Stimulated activated naive CD8-positive, alpha-beta T cell treated with anti-CD3 and anti-CD28 coated beads, Interleukin-15, Interleukin-2, amounts not matched to agents 100 U/mL and 50 U/mL, for 24 hours (primary cell): Measurements from ENCODE around the gene CLDN1.

Source experiments
- ATAC-seq: fragments of 150-1000 bp; cut with Tn5 transposase; one replicate; pipeline ENCODE4 v1.10.0; 2021
- DNase-seq: peaks from one replicate; pipeline ENCODE4 v3.0.0; 2021

CLDN1 gene

GRCh38 chr3:190330936-190331734, 8.9 kb upstream of the CLDN1 start:
- no peak for ATAC-seq
- no peak for DNase-seq

DNA sequence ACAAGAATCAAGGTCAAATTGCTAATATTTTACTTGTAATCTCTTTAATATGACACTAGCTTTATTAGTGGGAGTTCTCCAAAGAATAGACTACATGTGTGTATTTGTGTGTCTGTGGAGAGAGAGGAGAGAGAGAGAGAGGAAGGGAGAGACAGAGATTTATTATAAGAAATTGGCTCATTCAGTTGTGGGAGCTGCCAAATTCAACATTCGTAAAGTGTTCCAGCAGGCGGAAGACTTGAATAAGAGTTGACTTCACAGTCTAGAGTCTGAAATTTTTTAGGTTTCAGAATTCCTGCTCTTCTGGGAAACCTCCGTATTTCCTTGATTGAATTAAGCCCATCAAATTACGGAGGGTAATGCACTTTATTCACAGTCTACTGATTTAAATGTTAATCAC, 4.7 kb upstream of the CLDN1 start:
- DNase-seq (no peak), ATAC-seq (no peak)

- no peak for DNase-seq
Observed at GRCh38 chr3:190326361-190326760, 4.1 kb upstream of the CLDN1 start.

DNA sequence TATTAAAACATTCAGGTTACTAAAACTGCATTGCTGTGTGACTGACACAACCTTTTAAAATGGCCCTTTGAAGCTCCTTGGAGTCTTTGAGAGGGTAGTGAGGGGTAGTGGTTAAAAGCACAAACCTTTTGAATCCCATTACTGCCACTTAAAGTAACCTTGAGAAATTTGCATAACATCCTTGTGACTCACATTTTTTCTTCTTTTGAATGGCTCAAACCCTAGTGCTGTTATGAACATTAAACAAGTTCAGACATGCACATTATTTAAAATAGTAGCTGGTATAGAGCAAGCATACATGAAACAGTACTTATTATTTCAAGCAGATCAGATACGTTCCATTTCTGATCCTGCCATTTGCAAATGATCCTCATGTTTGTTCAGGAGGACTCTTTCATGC, 3.7 kb upstream of the CLDN1 start:
- ATAC-seq (no peak), DNase-seq (no peak)

More at GRCh38 chr3:190326361-190326760, 4.1 kb upstream of the CLDN1 start:
- ATAC-seq = no peak

DNA sequence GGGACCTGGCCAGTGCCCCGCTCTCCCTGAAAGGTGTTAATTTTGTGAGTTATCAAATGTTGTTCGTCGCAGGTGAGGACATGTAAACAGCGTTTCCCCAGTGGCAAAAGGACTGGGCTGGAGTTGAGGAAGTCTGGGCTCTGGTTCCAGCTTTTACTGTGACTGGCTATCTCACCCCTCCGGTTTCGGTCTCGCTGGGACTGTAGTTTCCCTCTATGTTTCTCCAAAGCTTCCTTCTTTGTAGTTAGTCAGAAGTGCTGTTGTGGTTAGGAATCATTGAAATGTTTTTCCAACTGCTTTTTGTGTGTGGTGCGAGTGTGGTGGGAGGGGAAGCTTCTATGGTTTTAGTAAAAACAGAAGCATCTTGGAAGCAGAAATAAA, 990 bp upstream of the CLDN1 start:
- no peak for ATAC-seq
- DNase-seq = no peak

DNA sequence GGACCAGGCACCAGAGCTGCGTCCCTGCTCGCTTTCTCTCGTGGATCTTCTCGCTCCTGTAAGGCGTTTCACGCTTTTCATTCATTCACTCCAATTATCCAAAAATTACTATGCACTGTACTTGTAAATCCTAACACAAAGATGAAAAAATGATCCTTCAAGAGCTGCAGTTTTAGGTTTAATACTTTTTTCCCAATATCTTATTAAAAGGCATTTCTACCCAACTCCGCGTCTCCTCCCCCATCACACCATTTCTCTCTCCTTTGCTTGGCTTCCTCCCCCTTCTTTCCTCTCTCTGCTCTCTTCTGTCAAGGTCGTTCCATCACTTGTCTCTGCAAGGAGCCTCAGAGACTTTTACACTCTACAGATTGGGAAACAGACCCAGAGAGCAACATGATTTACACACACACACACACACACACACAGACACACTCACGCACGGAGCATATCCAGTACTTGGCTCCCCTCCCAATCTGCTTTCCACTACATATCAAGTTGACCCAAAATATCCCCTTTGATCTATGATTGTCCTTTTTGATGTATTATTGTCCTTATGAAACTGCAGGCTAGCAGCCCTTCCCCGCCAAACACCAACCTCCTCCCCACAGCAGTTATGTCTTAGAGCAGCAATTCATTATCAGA, 479 bp upstream of the CLDN1 start:
- no peak for DNase-seq

DNA sequence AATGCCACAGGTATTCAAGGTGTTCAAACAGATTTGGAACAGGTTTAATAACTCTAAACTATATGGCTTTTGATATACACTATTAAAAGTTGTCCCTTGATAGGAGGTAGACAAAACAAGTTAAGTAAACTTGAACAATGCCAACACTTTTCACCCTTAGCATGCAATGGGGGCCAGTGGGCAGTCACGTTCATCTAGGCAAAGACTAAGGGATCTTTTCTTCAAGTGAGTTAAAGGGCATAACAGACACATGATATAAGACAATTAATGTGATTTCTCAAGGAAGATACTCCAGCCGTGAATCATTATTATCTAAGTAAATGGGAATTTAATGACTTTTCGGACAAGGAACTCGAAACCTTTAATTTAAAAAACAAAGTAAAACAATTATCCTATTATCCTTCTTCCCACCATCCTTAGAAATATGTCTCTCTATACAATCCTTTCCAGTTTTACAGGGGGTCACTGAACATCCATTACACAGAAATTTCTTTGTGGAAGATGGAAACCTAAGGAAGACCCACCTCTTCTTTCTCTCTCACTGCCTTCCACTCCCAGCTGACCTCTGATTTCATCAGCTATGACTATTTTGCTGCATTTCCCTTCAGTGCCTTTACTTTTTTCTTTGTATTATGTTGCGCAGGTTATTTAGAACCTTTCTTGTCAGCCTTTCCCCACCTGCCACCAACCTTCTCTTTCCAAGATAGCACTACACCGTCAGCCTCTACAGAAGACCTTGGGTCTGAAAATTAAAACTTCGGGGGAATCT, 1.5 kb downstream of the CLDN1 start:
- no peak for DNase-seq
- ATAC-seq = no peak

More for the DNA sequence above, 479 bp upstream of the CLDN1 start:
- ATAC-seq = no peak

DNA sequence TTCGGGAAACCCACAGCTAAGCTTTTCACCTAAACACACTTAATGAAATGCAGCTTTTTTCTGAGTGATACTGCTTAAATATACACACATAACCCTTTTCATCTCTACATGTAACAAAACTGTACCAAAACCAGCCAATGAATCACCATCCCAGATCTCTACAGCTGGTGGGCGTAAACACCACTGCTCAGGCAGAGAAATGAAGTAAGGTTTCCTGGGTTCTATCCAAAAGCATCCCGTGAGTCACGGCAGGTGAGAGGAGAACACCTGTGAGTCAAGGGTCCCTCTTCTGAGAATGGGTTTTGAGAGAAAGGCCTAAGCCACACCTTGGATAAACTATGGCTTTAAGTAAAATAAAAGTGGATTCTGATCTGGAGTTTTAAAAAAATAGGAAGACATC, 2.6 kb downstream of the CLDN1 start:
- ATAC-seq = peak; percentile 70

GRCh38 chr3:190318666-190319065, 3.6 kb downstream of the CLDN1 start:
- no peak for DNase-seq
- peak; percentile 30 for ATAC-seq

More for the DNA sequence above, 2.6 kb downstream of the CLDN1 start:
- peak; percentile 41 for DNase-seq

DNA sequence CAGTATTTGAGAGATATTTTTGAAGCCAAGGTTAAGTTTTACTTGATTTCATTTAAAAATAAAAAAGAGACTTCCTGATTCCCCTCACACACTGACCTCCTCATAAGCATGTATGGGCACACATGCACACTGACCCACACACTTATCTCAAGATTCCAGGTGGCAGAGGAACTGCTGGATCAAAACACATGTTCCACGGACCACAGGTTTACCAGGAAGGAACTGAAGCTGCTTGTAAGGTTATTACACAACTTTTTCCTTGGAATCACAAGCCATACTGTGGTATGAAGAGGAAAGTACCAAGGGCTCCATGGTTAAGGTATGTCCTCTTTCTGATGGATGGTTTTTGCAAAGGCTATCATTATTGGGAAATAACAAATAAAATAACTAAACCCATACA, 7.5 kb downstream of the CLDN1 start:
- no peak for ATAC-seq
- DNase-seq = no peak

DNA sequence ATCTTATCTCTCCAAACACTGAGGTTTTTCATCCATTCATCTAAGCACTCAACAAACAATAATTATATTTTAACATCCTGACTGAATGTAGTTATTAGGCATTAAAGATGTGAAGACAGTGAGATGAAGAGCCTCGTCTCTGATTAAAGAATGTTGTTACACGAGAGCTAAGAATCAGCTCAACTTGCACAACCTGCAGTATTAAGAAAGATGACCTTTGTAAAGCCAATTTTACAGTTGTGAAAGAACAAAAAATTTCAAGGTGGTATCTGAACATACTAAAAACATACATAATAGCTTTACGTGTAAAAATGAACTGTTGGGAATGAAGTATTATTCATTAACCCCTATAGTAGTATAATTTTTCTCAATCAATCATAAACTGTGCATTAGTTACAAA, 12.8 kb downstream of the CLDN1 start:
- ATAC-seq = no peak
- no peak for DNase-seq

DNA sequence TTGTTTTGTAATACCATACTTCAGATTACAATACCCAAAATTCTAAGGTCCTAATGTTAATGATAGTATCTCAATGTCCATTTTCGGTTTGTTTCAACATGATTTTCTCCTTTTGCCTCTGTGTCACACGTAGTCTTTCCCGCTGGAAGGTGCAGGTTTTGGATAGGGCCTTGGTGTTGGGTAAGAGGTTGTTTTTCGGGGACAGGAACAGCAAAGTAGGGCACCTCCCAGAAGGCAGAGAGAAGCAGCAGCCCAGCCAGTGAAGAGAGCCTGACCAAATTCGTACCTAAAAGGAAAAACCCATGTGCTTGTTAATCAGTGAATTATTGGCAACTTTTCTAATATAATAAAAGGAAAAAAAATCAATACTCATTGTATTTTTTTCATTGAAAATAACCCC, 14.1 kb downstream of the CLDN1 start:
- ATAC-seq (no peak), DNase-seq (no peak)

- DNase-seq (no peak), ATAC-seq (no peak)
Observed at GRCh38 chr3:190307164-190307545, 15.1 kb downstream of the CLDN1 start.

GRCh38 chr3:190306513-190307163, 15.6 kb downstream of the CLDN1 start:
- ATAC-seq = peak; percentile 97
- DNase-seq = no peak

- DNase-seq = no peak
- no peak for ATAC-seq
Observed at GRCh38 chr3:190306026-190306425, 16.2 kb downstream of the CLDN1 start.

DNA sequence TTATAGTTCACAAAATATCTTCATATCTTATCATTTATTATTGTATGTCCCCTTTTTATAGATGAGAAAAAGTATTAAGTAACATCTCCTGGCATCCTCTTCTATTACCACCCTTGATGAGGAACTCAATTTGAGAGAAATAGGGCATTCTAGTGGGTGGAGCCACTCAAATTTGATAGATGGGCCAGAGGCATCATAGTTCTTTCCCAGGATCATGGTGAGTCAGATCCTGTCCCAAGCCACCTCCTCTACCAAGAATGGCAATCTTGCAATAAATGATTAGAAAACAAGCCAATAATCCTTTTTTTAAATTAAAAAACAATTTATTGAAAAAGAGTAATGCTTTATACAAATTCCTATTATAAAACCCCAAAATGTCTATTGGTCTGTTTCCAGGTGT, 16.8 kb downstream of the CLDN1 start:
- no peak for ATAC-seq
- no peak for DNase-seq

- no peak for DNase-seq
Observed at GRCh38 chr3:190303884-190304283, 18.4 kb downstream of the CLDN1 start.

DNA sequence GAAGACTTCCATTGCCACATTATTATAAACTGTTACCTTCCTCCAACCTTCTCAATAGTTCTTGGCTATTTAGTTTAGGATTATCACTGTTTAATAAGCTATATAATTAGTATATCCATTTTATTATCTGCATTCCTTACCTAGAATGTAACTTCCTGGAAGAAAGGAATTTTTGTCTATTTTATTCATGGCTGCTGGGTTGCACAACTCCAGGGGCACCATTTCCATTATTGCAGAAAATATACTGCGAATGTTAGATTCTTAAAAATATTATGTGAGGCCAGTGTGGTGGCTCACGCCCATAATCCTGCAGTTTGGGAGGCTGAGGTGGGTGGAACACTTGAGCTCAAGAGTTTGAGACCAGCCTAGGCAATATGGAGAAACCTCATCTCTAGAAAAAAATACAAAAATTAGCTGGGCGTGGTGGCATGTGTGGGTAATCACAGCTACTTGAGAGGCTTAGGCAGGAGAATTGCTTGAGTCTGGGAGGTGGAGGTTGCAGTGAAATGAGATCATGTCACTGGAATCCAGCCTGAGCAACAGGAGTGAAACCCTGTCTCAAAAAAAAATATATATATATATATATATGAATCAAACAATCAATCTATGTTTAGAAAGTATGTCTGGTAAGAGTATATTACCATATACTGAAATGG, 19.9 kb downstream of the CLDN1 start:
- no peak for DNase-seq
- no peak for ATAC-seq

More at GRCh38 chr3:190303884-190304283, 18.4 kb downstream of the CLDN1 start:
- ATAC-seq = no peak

- DNase-seq (no peak), ATAC-seq (no peak)
Observed at GRCh38 chr3:190301591-190301990, 20.7 kb downstream of the CLDN1 start.

GRCh38 chr3:190299969-190300368, 22.3 kb downstream of the CLDN1 start:
- ATAC-seq = no peak
- no peak for DNase-seq

GRCh38 chr3:190294030-190294429, 28.2 kb downstream of the CLDN1 start:
- DNase-seq (no peak), ATAC-seq (no peak)

GRCh38 chr3:190293621-190294020, 28.6 kb downstream of the CLDN1 start:
- no peak for DNase-seq
- no peak for ATAC-seq
